Measurements from ENCODE around the gene UQCC2.
A peak's percentile ranks its signal among the peaks of the same experiment; 100 is the strongest.

The UQCC2 gene

DNA sequence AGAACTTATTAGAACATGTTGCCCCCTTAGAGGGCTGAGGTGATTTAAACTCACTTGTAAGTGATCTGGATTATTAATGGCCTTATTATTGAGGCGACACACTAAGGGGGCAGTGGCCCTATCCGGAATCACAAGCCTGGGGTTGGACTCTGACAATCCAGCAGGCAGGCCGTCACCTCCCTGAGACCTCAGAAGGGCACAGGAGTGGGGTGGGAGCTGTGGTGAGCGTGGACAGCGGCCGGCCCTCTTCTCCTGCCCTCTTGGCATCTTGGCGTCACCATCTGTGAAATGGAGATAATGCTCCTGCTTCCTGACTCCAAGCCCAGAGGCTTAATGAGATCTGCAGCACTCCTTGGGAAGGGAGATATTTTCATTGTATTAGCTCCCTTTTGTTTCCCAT is 15.6 kb upstream of the UQCC2 start:
- no peak for FAIRE-seq
- DNase-seq (ENCODE audit: extremely low spot score, insufficient read length, low read depth) = no peak

DNA sequence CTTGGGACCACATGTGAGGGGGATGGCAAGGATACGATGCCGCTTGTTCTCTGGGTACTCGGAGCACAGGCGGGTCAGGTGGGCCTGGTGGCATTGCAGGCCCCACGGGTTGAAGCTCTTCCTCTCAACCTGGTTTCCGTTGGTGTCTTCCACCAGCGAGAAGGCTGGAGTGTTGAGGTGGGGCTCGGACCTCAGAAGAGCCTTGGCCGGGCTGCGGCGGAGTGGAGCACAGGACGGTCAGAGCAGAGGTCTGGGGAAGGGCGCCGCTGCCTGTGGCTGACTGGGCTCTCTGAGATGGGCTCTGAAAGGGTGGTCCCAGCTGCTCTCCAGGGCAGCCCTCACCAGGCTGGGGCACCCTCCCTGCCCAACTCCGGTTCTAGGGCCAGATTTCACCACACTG is 15.2 kb upstream of the UQCC2 start:
- DNase-seq (ENCODE audit: extremely low spot score, insufficient read length, low read depth) (no peak), FAIRE-seq (no peak)

DNA sequence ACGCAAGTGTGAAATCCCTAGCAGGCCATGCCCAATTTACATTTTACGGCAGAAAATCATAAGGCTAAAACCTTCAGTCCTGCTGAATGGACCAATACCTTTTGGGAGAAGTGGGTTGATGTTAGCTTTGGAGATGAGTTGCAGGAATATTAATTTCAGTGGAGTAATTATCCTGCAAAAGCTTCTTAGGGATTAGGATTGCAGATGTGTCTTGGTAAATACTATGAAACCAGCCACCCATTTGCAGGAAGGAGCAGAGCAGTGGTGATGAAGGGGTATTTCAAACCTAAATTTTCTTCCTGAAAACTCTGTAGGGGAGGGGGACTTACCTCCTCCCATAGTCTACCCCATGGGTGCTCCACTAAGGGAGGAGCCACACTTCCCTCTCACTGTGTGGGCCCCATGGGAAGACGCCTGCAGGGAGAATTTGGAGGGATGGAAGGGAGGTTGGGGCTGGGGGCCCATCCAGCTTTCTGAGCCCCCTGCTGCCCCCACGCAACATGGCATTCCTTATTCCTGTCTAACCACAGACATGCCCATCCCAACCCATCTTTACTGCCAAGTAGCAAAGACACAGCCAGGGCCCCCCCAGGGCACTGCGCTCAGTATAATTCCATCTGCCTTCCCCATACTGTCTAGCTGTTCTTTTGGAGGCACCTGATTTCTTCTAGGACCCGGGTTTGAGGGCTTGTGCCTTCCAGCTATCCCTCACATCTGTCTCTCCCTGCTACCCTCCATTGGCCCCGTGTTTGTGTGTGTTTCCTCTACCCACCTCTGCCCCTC is 14.6 kb upstream of the UQCC2 start:
- DNase-seq (ENCODE audit: extremely low spot score, insufficient read length, low read depth) (no peak), FAIRE-seq (no peak)

DNA sequence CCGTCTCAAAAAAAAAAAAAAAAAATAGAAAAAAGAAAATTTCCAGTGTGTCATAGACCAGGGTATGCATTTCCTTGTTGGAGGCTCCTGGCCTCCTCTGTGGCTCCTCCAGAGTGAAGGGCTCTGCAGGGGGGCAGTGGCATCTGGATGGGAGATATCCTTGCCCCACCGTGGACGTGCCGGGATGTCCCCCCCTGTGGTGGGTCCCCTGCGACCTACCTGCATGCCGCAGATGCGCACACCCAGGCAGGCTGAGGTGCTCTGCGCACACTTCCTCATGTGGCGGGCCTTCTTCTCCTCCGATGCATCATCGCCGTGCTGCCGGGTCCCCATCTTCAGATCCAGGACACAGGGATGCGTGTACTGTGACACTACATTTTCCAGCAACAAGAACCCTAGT is 13.7 kb upstream of the UQCC2 start:
- DNase-seq (ENCODE audit: extremely low spot score, insufficient read length, low read depth) = no peak

DNA sequence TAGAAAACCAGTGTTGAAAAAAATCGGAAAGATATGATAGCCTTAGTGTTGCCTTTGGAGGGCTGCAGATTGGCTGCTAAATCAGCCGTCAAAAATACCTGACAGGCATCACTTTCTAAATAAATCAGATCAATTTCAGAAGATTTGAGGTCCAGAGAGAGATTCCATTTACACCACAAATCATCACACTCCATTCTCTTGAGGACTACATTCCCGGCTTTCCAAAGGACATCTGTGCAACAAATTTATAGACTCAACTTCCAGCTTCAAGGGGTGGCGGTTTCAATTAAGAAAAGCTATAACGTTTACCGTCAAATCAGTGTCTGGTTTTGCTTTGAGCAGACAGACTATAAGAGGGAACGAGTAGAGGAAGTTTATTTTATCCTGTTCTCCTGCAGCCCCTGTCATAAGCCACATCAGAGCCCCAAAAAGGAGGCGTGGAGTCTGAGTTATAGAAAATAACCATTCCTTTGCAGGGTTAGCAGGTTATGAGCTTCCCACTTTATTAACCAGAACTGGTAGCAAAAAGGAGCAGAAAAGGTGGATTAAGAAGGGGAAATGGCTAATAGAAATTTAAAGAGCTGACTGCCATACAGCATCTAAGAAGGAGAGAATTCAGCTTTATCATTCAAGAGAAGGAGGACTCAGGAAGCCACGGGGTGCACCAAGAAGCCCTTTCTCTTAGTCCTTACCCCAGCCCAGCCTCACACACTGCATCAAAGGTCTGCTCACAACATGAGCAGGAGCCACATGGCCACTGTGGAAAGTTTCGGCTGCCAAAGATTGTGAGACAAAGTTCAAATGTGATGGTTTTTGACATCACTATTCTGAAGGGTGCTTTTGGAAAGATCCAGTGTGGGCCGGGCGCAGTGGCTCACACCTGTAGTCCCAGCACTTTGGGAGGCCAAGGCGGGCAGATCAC is 12.9 kb upstream of the UQCC2 start:
- no peak for DNase-seq (ENCODE audit: extremely low spot score, insufficient read length, low read depth)
- no peak for FAIRE-seq

More for the DNA sequence above, 13.7 kb upstream of the UQCC2 start:
- no peak for FAIRE-seq

DNA sequence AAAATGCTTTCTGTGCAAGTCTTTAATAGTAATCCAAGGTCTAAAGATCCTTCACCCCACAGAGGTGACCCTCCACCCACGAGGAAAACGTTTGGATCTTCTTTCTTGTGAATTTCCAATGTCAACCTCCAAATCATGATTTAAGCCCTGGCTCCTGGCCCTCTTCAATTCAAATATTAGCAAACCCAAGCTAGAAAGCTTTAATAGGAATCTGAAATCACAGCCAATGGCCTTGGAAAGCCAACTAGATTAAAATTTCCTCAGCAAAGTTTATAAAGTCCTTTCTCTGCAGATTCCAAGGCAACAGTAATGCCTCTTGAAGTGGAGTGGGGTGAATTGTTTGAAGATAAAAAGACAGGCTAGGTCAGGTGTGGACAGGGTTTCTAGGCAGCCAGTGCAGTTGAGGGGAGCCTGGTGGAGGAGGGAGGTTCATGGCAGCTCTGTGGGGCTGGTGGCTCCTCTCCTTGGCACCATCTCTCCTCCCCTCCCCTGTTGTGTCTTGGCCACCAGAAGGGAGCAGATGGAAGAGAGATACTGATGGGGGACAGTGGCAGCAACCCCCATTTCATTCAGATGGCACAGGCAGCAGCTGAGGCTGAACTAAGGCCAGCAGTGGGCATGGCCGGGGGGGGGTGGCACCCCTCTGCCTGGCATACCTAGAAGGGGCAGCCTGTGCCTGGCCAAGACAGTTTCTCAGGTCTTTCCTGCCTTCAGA is 12.0 kb upstream of the UQCC2 start:
- FAIRE-seq = no peak
- DNase-seq (ENCODE audit: extremely low spot score, insufficient read length, low read depth) = no peak

DNA sequence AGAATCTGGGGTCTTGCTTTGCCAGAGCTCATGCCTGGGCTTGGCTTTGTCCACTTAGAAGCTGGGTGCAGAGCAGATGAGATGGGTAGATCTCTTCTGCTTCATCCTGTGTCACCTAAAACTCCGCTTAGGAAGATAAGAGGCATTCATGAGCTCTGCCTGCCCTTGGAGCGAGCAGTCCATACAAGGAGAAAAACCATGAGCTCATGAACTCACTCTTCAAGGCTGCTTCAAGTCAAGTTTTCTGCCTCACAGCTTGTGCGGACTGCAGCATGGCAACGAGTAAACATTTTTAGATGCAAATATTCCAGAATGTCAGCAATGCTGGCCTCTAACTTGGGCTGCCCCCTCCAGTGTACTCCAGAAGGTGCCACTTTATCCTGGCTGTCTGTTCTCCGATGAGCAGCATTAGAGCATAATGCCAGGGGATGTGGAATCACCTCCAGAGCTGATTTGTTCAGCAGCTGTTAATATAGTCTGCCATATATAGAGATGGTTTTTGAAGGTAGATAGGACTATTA is 10.7 kb upstream of the UQCC2 start:
- DNase-seq (ENCODE audit: extremely low spot score, insufficient read length, low read depth) = no peak
- FAIRE-seq = no peak

DNA sequence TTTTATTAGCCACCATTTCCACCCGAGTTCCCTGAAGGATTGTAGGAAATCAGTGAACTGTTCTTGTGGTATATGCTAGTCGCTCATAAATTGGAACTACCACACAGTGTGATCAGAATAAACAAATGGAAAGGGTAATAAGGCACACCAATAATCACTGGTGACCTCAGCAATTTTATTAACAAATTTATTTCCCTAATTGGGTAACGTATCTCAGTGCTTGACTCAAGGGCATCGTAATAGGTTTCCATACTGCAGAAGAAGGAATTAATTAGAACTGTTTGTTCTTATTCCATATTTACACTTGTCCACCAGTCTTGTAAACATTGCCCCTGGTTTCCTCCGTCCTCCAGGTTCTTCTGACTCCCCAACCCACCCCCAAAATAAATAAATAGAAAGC is 10.0 kb upstream of the UQCC2 start:
- no peak for FAIRE-seq

DNA sequence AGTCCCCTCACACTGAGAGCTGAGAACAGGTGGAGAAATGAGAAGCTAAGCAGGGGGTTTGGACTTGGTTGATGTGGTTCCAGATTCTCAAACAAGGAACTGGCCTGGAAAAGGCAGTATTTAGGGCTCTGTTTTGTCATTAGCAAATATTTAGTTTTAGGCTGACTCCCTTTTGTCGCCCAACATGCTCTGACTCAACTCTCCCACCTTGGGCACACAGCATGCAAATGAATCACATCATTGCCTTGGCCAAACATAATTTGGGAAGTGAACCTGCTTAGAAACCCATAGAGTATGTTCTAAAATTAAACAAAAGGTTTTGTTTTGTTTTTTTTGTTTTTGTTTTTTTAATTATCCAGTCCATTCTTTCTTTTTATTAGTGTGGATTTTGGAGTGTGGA is 9.5 kb upstream of the UQCC2 start:
- peak; percentile 9 for FAIRE-seq
- no peak for DNase-seq (ENCODE audit: extremely low spot score, insufficient read length, low read depth)

More for the DNA sequence above, 10.0 kb upstream of the UQCC2 start:
- no peak for DNase-seq (ENCODE audit: extremely low spot score, insufficient read length, low read depth)

DNA sequence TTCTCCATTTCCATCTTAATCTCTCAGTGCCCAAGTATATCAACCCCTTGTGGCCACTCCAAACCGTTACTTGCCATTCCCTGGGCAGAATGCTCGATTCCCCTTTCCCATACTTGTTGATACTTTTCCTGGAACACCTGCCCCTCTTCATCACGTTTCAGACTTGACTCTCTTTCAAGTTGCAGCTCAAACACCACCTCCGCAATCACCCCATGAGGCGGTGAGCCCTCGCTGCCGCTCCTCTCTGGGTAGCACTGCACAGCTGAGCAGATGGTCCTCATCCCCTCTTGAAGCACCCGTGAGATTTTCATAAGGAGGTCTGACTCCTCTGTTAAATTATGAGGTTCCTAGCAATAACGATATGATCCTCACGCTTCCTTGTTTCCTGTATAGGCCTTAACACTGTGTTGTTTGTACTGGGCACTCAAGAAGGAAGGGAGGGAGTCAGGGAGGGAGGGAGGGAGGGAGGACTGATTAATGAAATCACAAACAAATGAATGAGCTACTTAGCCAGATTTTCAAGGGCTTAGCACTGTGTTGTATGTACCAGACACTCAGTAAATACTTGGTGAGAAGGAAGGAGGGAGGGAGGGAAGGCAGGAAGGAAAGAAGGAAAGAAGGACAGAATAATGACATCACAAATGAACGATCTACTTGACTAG is 8.0 kb upstream of the UQCC2 start:
- no peak for FAIRE-seq
- no peak for DNase-seq (ENCODE audit: extremely low spot score, insufficient read length, low read depth)

DNA sequence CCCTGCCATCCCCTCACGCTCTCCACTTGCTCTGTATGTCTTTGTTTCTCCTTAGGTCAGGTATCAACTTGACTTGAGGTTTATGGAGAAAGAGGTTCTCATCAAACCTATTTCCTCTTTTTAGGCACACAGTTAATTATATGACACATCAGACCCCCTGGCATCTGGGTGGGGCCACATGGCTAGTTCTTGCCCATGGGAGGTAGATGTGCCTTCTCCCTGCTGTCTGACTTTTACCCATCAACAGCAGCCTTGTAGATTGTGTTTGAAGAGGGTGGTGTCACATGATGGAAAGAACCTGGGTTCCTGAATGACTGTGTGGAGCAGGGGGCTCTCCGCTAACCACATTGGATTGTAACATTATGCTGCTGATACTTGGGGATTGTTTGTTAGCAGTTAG is 7.2 kb upstream of the UQCC2 start:
- DNase-seq (ENCODE audit: extremely low spot score, insufficient read length, low read depth) (no peak), FAIRE-seq (no peak)

DNA sequence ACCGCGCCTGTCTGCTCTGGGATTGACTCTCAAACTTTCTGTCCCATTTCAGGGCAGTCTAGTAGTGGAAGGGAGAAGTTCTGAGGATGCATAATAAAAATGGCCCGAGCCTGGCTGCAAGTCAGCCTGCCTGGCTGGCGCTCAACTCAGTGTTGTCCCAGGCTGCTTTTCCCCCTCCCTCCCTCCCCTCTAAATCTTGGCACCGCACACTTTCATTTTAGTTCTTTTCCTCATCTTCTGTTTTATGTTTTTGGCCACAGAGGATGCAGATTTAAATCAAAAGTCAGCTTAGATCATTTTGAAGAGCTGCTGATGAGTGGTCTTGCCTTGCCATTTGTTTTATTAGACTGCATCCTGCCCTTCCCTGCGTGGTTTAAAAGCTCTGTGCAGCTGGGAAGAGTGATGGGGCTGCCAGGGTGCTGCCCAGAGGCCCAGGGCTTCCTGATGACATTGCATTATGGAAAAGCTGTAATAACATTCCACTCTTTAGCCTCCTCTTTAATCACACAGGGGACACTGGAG is 6.5 kb upstream of the UQCC2 start:
- DNase-seq (ENCODE audit: extremely low spot score, insufficient read length, low read depth) (no peak), FAIRE-seq (no peak)

DNA sequence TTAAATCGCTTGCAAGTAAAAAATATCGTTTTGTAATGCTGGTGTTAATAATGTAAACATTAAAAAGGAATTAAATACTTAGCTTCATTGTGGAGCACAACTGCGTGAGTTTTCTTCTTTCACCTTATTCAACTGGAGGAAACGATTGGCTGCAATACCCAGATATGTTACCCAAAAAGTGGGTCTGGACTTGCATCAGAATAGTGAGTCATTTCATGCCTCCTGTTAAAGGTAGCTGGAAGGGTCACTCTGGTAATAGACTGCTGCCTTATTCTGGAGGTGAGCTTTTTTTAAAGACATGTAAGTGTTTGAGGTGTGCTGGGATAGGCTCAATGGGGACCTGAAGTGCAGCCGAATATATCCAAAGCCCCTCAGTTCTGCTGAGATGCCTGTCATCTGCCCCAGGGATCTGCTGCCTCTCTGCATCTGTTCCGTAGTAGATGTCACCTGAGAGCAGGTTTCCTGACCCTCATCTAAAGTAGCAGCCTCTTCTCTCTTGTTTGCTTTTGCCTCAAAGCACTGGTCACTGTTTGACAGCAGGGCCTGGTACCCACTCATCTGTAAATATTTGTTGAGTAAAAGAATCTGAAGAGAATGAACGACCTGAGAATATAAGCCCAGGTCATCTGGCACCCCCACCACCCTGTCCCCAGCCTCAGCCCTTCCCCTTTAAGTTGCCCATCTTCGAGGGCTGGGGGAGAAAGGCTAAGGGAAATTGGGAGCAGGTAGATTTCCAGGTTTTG is 5.6 kb upstream of the UQCC2 start:
- no peak for DNase-seq (ENCODE audit: extremely low spot score, insufficient read length, low read depth)
- no peak for FAIRE-seq

DNA sequence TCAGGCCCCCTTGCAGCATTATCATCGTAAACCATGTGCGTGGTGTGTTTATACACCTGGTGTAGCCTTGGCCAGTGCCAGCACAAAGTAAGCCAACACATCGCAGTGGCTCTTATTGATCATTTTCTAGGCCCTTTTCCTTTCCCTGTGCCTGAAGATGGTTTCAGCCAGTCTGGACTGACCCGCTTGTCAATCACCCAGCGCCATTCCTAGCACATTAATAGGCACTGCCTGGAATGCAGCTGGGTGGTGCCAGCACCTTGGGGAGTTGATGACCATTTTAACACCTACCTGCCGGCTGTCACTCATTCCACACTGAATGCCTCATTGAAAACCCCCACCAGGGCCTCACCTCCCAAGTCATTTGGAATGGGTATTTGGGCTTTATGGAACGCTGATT is 4.9 kb upstream of the UQCC2 start:
- no peak for DNase-seq (ENCODE audit: extremely low spot score, insufficient read length, low read depth)

DNA sequence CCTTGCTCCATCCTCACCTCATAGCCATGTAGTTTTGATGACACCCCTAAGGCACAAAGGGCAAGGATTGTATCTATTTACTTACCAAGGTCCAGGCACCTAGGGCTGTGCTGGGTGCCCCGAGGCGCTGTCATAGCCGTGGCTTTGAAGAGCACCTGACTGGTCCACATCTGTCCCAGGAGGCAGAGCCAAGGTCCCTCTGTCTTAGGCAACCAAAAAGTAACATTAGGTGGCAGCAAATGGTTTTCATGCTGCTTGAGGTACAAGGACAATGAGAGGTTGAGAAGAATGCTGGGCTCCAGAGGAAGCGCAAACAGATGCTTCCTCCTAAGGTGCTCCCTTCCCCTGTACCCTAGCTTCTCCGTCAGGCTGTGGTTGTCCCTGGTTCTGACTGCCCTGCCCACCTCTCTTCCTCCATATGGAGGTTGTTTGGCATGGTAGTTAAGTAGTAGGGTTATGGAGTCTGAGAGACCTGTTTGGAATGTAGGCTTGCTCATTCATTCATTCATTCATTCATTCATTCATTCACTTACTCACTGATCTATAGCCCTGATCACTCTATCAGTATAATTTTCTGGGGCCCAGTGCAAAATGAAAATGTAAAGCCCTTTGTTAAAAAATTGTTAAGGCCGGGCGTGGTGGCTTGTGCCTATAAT is 3.0 kb upstream of the UQCC2 start:
- FAIRE-seq = no peak
- DNase-seq (ENCODE audit: extremely low spot score, insufficient read length, low read depth) = no peak

More for the DNA sequence above, 4.9 kb upstream of the UQCC2 start:
- FAIRE-seq = no peak

DNA sequence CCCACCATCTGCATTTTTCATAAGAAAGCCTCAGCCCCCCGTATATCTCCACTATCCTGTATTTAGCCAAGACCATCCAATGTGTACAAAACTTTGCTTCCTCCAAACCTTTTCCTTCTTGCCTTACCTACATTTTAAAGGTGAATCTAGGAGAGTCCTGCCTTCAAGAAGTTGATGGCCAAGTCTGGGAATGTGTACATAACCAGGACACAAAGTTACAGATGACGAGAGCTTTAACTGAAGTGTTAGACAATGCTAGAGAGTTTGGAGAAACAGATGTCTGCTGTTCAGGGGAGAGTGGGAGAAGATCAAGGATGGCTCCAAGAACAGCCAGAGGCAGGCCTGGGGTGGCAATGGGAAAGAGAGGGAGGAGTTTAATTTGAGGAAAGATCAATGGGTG is 2.3 kb upstream of the UQCC2 start:
- FAIRE-seq (no peak), DNase-seq (ENCODE audit: extremely low spot score, insufficient read length, low read depth) (no peak)

DNA sequence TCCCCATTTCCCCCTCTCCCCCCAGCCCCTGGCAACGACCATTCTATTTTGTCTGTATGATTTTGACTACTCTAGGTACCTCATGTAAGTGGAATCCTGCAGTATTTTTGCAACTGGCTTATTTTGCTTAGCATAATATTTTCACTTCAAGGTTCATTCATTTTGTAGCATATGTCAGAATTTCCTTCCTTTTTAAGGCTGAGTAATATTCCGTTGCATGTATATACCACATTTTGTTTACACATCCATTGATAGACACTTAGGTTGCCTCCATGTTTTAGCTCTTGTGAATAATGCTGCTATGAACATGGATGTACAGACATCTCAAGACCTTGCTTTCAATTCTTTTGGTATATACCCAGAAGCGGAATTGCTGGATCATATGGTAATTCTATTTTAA is 1.4 kb upstream of the UQCC2 start:
- no peak for FAIRE-seq
- DNase-seq (ENCODE audit: extremely low spot score, insufficient read length, low read depth) = no peak

DNA sequence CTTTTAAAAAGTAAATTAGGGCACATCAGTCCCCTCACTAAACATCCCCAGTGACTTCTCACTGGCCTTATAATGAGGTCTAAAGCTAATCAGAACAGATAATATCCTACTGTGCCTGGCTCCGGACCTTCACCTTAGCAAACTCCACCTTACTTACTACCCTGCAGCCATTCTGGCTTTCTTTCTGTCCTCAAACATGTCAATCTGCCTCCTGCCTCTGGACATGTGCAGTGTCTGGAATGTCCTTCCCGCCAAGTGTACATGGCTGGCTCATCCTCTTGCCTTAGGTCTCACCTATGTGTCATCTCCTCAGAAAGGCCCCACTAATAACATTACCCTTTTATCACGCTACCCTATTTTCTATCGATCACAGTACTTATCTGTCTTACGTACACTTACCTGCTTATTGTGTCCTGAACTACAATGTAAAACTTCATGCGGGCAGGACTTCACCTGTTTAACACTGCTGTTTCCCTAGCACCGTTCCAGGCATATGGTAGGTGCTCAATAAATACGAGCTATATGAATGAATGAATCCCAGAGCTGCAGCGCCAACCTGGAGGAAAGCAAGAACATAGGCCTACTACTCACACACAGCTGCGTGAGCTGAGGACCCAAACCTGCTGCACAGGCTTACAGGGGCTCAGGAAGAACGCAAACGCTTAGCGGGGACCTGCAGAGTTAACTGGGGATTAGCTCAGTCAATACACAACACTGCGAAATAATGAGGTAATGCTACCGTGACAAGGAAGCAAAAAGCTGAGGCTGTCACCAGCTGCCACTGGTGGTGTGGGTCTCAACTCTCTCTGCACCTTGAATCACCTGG is 991 bp downstream of the UQCC2 start:
- FAIRE-seq (no peak), DNase-seq (ENCODE audit: extremely low spot score, insufficient read length, low read depth) (no peak)

Data from GM18507 (cell line).